ENCODE measurements around the gene FFAR1. TPM values are rescaled to one million over a fixed set of nuclear protein-coding genes. Genes with fewer than 3 reads are reported as not detected.

The FFAR1 gene, protein sequence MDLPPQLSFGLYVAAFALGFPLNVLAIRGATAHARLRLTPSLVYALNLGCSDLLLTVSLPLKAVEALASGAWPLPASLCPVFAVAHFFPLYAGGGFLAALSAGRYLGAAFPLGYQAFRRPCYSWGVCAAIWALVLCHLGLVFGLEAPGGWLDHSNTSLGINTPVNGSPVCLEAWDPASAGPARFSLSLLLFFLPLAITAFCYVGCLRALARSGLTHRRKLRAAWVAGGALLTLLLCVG (N-terminal part only)
- 1.3 TPM for polyA plus RNA-seq (2012; ENCODE audit: missing spikeins)

DNA sequence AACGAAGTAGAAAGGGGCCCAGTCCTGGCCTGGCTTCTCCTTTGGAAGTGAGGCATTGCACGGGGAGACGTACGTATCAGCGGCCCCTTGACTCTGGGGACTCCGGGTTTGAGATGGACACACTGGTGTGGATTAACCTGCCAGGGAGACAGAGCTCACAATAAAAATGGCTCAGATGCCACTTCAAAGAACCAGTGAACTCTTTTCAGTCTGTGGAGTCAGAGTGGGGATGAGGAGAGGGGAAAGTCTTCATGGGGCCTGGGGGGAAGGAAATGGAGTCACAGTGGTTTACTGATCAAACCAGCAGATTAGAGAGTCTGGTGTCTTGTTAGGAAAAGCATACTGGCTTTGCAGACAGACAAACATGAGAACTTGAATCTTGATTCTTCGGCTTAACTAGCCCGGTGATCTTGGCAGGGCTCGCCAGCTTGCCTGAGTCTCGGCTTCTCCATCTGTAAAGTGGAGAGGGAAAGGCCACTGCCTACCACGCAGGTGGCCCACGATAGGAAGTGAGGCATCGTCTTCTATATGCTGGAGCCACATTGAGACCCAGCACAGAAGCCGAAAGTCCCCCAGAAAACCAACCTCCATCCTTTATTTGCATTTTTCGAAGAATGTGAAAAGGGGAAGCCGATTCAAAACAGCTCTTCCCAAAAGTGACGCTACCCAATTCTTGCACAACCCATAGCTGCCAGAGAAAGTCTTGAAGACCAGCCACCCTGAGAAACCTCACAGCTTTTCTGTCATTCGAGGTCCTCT lies at the start of gene FFAR1:
Gene FFAR1 (plus strand): TSS at position 732 of the 759 bp plus-strand sequence. CDS start 3,650 bp downstream, outside the sequence.
- peak; percentile 94 for FAIRE-seq
- TF ChIP-seq TAF1 (IDR thresholded peaks at IDR 0.05; ENCODE audit: borderline replicate concordance, low read depth, low read length) (no peak), POLR2A (IDR thresholded peaks at IDR 0.05; ENCODE audit: low read depth, low read length) (peak; percentile 63; the same call in 1 of the 2 replicates), POLR2AphosphoS5 (IDR thresholded peaks at IDR 0.05; ENCODE audit: low read depth, low read length) (peak; percentile 78)
- peak; percentile 64 for DNase-seq (ENCODE audit: insufficient read length)

DNA sequence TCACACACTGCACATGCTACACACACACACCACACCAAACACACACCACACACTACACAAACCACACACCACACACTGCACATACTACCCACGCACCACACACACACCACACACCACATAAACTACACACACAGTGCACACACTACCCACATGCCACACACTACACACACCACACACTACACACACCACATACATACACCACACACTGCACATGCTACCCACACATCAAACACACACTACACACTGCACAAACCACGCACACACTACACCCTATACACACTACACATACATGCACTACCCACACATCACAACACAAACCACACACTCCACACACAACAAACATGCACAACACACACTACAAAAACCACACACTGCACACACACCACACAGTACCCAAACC lies 49.8 kb upstream of the FFAR1 start:
- FAIRE-seq (peak; percentile 92), DNase-seq (ENCODE audit: insufficient read length) (no peak)
- TF ChIP-seq POLR2AphosphoS5 (IDR thresholded peaks at IDR 0.05; ENCODE audit: low read depth, low read length) = no peak
- TF ChIP-seq TAF1 (IDR thresholded peaks at IDR 0.05; ENCODE audit: borderline replicate concordance, low read depth, low read length) = no peak
- no peak for TF ChIP-seq POLR2A (IDR thresholded peaks at IDR 0.05; ENCODE audit: low read depth, low read length)

DNA sequence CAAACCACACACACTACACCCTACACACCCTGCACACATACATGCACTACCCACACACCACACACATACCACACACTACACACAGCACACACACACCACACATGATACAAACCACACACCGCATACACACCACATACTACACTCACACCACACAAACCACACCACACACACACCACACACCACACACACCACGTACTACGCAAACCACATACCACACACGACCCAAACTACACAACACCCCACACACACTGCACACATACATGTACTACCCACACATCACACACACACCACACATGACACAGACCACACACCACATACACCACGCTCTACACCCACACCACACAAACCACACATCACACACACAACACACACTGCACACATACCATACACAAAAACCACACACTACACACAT lies 49.1 kb upstream of the FFAR1 start:
- no peak for DNase-seq (ENCODE audit: insufficient read length)
- peak; percentile 57 for FAIRE-seq
- TF ChIP-seq POLR2AphosphoS5 (IDR thresholded peaks at IDR 0.05; ENCODE audit: low read depth, low read length) (no peak), TAF1 (IDR thresholded peaks at IDR 0.05; ENCODE audit: borderline replicate concordance, low read depth, low read length) (no peak), POLR2A (IDR thresholded peaks at IDR 0.05; ENCODE audit: low read depth, low read length) (no peak)

DNA sequence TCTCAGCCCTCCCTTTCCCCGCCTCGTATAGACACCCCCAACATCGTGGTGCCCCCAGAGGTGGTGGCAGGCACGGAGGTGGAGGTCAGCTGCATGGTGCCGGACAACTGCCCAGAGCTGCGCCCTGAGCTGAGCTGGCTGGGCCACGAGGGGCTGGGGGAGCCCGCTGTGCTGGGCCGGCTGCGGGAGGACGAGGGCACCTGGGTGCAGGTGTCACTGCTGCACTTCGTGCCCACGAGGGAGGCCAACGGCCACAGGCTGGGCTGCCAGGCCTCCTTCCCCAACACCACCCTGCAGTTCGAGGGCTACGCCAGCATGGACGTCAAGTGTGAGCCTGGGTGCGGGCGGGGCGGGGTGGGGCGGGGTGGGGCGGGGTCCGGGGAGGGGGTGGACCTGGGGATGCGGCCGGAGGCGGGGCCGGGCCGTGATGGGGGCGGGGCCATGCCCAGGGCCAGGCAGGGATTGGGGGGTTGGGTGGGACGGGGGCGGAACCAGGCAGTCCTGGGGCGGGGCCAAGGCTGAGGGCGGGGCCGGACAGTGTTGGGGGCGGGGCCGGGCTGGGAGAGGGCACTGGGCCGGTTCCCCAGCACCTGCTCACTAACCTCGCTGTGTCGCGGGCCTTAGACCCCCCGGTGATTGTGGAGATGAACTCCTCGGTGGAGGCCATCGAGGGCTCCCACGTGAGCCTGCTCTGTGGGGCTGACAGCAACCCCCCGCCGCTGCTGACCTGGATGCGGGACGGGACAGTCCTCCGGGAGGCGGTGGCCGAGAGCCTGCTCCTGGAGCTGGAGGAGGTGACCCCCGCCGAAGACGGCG lies 48.0 kb upstream of the FFAR1 start:
- no peak for DNase-seq (ENCODE audit: insufficient read length)
- FAIRE-seq = no peak
- TF ChIP-seq POLR2AphosphoS5 (IDR thresholded peaks at IDR 0.05; ENCODE audit: low read depth, low read length) = no peak
- no peak for TF ChIP-seq POLR2A (IDR thresholded peaks at IDR 0.05; ENCODE audit: low read depth, low read length)
- no peak for TF ChIP-seq TAF1 (IDR thresholded peaks at IDR 0.05; ENCODE audit: borderline replicate concordance, low read depth, low read length)

DNA sequence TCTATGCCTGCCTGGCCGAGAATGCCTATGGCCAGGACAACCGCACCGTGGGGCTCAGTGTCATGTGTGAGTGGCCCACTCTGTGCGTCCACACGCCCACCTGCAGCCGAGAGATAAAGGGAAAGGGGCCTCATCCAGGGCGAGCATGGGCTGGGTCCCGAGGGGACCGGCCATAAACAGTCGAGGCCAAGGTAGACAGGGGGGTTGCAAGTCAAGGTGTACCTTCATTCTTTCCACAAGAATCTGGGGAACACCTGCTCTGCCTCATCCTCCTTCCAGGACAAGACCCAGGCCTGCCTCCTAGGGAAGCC lies 47.4 kb upstream of the FFAR1 start:
- FAIRE-seq (no peak), DNase-seq (ENCODE audit: insufficient read length) (no peak)
- TF ChIP-seq POLR2A (IDR thresholded peaks at IDR 0.05; ENCODE audit: low read depth, low read length) = no peak
- TF ChIP-seq TAF1 (IDR thresholded peaks at IDR 0.05; ENCODE audit: borderline replicate concordance, low read depth, low read length) = no peak
- no peak for TF ChIP-seq POLR2AphosphoS5 (IDR thresholded peaks at IDR 0.05; ENCODE audit: low read depth, low read length)

DNA sequence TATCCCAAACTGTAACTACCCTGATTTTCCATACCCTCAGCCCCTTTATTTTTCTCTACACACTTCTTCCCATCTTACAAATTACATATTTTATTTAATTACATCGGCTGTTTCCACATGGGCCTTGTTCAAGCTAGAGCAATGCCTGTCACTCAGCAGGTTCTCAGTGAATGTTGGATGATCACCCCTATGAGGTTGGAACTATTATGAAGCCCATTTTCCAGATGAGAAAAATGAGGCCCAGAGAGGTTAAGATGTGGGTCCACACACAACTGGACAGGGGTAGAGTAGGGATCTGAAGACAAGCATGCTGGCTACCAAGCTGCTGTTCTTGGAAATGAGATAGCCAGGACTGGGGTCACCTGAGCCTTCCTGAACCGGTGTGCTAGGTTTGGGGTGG lies 45.7 kb upstream of the FFAR1 start:
- no peak for FAIRE-seq
- DNase-seq (ENCODE audit: insufficient read length) = no peak
- TF ChIP-seq TAF1 (IDR thresholded peaks at IDR 0.05; ENCODE audit: borderline replicate concordance, low read depth, low read length) (no peak), POLR2AphosphoS5 (IDR thresholded peaks at IDR 0.05; ENCODE audit: low read depth, low read length) (no peak), POLR2A (IDR thresholded peaks at IDR 0.05; ENCODE audit: low read depth, low read length) (no peak)

DNA sequence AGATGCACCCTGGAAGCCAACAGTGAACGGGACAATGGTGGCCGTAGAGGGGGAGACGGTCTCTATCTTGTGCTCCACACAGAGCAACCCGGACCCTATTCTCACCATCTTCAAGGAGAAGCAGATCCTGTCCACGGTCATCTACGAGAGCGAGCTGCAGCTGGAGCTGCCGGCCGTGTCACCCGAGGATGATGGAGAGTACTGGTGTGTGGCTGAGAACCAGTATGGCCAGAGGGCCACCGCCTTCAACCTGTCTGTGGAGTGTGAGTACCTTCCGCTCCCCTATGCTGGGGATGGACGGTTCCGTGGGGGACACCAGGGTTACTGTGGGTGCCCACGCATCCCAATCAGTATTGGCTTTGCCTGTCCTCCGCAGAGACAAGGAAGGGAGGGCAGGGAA lies 45.3 kb upstream of the FFAR1 start:
- FAIRE-seq (no peak), DNase-seq (ENCODE audit: insufficient read length) (no peak)
- TF ChIP-seq POLR2A (IDR thresholded peaks at IDR 0.05; ENCODE audit: low read depth, low read length) (no peak), POLR2AphosphoS5 (IDR thresholded peaks at IDR 0.05; ENCODE audit: low read depth, low read length) (no peak), TAF1 (IDR thresholded peaks at IDR 0.05; ENCODE audit: borderline replicate concordance, low read depth, low read length) (no peak)

DNA sequence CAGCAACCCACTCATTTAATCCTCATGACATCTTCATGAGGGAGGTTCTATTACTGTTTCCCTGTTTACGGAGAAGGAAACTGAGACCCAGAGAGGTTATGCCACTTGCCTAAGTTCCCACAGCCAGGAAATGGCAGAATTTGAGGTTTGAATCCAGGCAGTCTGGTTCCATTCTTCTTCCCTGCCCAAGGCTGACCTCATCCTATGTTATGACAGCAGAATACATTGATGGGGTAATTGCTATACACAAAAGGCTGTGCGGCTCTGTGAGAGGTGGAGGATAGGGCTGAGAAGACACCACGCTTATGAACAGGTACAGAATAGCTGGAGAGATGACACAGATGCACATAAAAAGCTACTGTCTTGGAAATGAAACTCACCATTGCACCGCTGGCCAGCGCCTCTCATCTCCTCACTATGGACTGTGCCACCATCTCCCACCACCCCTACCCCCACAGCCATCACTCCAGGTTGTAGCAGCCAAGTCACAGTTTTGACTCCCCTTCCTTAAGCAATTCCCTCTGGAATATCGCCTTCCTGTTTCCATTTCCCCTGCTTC lies 44.3 kb upstream of the FFAR1 start:
- DNase-seq (ENCODE audit: insufficient read length) (no peak), FAIRE-seq (no peak)
- TF ChIP-seq TAF1 (IDR thresholded peaks at IDR 0.05; ENCODE audit: borderline replicate concordance, low read depth, low read length) = no peak
- TF ChIP-seq POLR2A (IDR thresholded peaks at IDR 0.05; ENCODE audit: low read depth, low read length) = no peak
- TF ChIP-seq POLR2AphosphoS5 (IDR thresholded peaks at IDR 0.05; ENCODE audit: low read depth, low read length) = no peak

DNA sequence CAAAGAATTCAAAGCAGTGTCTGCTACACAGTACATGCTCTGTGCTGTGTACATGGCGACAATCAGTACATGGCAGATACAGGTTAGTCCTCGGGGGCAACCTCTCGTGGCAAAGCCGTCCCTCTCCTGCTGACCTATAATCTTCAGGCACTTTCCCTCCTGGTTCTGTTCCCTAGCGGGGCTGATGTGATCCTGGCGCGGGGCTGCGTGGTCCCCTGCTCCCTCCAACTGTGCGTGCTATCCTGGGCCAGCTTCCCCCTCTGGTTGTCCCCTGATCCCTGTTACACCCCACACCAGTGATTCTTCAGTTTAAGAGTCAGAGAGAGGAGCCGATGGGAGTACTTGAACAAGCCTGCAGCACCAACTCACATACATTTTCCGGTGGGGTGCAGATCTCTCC lies 43.7 kb upstream of the FFAR1 start:
- no peak for FAIRE-seq

DNA sequence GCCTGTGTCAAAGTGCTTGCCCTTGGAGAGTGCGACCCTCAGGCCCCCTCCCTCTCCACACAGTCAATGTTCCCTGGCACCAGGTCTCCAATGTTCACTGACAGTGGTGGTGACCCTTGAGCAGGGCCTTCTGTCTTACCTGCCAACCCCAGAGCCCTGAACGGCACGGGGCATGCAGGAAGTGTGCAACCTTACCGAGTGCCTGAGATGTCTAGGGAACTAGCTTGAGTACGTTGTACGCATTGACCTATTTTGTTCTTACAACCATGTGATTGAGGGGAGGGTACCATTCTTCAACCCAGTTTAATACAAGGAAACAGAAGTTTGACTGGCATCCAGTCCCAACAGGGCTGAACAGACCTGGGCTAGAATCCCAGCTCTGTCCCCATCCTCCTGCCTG lies 42.5 kb upstream of the FFAR1 start:
- no peak for TF ChIP-seq POLR2AphosphoS5 (IDR thresholded peaks at IDR 0.05; ENCODE audit: low read depth, low read length)
- TF ChIP-seq POLR2A (IDR thresholded peaks at IDR 0.05; ENCODE audit: low read depth, low read length) = no peak
- no peak for TF ChIP-seq TAF1 (IDR thresholded peaks at IDR 0.05; ENCODE audit: borderline replicate concordance, low read depth, low read length)
- peak; percentile 67 for FAIRE-seq
- no peak for DNase-seq (ENCODE audit: insufficient read length)

More for the DNA sequence above, 43.7 kb upstream of the FFAR1 start:
- TF ChIP-seq POLR2AphosphoS5 (IDR thresholded peaks at IDR 0.05; ENCODE audit: low read depth, low read length) (no peak), POLR2A (IDR thresholded peaks at IDR 0.05; ENCODE audit: low read depth, low read length) (no peak), TAF1 (IDR thresholded peaks at IDR 0.05; ENCODE audit: borderline replicate concordance, low read depth, low read length) (no peak)
- no peak for DNase-seq (ENCODE audit: insufficient read length)

Measured in GM12892 (cell line).